GM20000 (cell line): ENCODE results near the gene RNF6.

Experiments
- DNase-seq: peaks from one replicate; pipeline ENCODE4 v3.0.0; 2012; ENCODE audit warnings: low spot score
- TF ChIP-seq, protein P1 (sequence below): IDR thresholded peaks from 2 replicates; pipeline ENCODE4 v1.5.1; 2012; ENCODE audit warnings: mild to moderate bottlenecking, control low read depth; ENCODE audit errors: extremely low read depth, missing control alignments

Gene RNF6

DNA sequence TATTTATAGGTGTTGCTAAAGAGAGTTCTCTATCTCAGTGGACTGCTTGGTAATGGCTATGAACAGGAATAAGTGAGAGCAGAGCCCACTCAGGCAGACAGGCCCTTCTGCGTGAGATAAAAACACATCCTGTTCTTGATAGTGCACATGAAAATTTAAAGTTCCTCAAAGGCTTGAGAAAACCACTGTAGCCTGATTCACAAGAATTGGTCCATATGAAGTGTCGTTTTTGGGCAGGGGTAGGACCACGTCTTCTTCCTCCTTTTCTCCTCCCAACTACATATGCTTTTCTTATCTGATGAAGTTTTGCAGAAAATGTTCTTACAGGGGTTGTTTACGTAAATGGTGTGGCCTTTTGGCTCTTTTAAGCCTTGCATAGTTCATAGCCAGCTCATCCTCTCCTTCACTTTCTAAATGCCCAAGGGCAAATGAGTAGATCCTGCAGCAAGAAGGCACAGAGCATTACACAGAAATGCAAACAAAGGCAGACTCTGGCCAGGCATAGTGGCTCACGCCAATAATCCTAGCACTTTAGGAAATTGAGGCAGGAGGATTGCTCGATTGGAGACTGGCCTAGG is 53.8 kb downstream of the RNF6 start:
- DNase-seq = no peak
- TF ChIP-seq, protein P1, sequence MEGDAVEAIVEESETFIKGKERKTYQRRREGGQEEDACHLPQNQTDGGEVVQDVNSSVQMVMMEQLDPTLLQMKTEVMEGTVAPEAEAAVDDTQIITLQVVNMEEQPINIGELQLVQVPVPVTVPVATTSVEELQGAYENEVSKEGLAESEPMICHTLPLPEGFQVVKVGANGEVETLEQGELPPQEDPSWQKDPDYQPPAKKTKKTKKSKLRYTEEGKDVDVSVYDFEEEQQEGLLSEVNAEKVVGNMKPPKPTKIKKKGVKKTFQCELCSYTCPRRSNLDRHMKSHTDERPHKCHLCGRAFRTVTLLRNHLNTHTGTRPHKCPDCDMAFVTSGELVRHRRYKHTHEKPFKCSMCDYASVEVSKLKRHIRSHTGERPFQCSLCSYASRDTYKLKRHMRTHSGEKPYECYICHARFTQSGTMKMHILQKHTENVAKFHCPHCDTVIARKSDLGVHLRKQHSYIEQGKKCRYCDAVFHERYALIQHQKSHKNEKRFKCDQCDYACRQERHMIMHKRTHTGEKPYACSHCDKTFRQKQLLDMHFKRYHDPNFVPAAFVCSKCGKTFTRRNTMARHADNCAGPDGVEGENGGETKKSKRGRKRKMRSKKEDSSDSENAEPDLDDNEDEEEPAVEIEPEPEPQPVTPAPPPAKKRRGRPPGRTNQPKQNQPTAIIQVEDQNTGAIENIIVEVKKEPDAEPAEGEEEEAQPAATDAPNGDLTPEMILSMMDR = no peak

DNA sequence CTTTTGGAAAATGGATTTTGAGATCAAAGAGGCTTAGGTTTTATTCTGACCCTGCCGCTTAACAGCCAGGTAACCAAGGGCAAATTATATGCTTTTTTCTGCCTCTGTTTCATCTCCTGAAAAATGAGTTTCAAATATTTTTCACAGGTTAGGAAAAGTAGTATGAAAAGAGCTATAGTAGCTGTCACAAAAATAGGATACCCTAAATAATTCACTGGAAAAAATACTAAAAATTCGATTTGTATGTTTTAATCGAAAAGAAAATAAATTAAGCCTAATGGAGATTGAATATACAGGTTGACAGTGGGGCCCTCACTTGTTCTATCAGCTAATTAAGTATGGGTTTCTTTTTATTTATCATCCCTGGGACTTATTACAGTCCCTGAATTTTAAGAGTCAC is 58.3 kb downstream of the RNF6 start:
- TF ChIP-seq, protein P1 = no peak
- no peak for DNase-seq
